ENCODE measurements around the gene MOG.

GRCh38 chr6:29655658-29656057 is 1.2 kb upstream of the MOG start:
- TF ChIP-seq POLR2A (IDR thresholded peaks at IDR 0.05) (no peak), EP300 (IDR thresholded peaks at IDR 0.05) (no peak)
- TF ChIP-seq, protein P1, sequence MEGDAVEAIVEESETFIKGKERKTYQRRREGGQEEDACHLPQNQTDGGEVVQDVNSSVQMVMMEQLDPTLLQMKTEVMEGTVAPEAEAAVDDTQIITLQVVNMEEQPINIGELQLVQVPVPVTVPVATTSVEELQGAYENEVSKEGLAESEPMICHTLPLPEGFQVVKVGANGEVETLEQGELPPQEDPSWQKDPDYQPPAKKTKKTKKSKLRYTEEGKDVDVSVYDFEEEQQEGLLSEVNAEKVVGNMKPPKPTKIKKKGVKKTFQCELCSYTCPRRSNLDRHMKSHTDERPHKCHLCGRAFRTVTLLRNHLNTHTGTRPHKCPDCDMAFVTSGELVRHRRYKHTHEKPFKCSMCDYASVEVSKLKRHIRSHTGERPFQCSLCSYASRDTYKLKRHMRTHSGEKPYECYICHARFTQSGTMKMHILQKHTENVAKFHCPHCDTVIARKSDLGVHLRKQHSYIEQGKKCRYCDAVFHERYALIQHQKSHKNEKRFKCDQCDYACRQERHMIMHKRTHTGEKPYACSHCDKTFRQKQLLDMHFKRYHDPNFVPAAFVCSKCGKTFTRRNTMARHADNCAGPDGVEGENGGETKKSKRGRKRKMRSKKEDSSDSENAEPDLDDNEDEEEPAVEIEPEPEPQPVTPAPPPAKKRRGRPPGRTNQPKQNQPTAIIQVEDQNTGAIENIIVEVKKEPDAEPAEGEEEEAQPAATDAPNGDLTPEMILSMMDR (IDR thresholded peaks at IDR 0.05), result no peak
